ENCODE results near the gene CLEC16A.

Gene CLEC16A

GRCh38 chr16:11123666-11124065, 179.3 kb downstream of the CLEC16A start:
- TF ChIP-seq CTCF (IDR thresholded peaks at IDR 0.05; ENCODE audit: insufficient read depth, missing control alignments) = no peak
- DNase-seq (ENCODE audit: insufficient read length, low spot score) = no peak
- no peak for FAIRE-seq

GRCh38 chr16:11125936-11126335, 181.6 kb downstream of the CLEC16A start:
- DNase-seq (ENCODE audit: insufficient read length, low spot score) (no peak), FAIRE-seq (no peak)
- TF ChIP-seq CTCF (IDR thresholded peaks at IDR 0.05; ENCODE audit: insufficient read depth, missing control alignments) = no peak

- FAIRE-seq = no peak
- no peak for DNase-seq (ENCODE audit: insufficient read length, low spot score)
- TF ChIP-seq CTCF (IDR thresholded peaks at IDR 0.05; ENCODE audit: insufficient read depth, missing control alignments) = no peak
Measured at GRCh38 chr16:11126399-11127054, 182.2 kb downstream of the CLEC16A start.

GRCh38 chr16:11127610-11128195, 183.3 kb downstream of the CLEC16A start:
- no peak for TF ChIP-seq CTCF (IDR thresholded peaks at IDR 0.05; ENCODE audit: insufficient read depth, missing control alignments)
- FAIRE-seq (no peak), DNase-seq (ENCODE audit: insufficient read length, low spot score) (no peak)

- no peak for TF ChIP-seq CTCF (IDR thresholded peaks at IDR 0.05; ENCODE audit: insufficient read depth, missing control alignments)
- FAIRE-seq (no peak), DNase-seq (ENCODE audit: insufficient read length, low spot score) (no peak)
Measured at GRCh38 chr16:11128211-11129141, 184.1 kb downstream of the CLEC16A start.

GRCh38 chr16:11129378-11129781, 185.0 kb downstream of the CLEC16A start:
- no peak for FAIRE-seq
- no peak for DNase-seq (ENCODE audit: insufficient read length, low spot score)
- no peak for TF ChIP-seq CTCF (IDR thresholded peaks at IDR 0.05; ENCODE audit: insufficient read depth, missing control alignments)

Measured in D721Med (cell line).